B cell (primary cell): ENCODE data around the gene COL8A2. TPM values are rescaled to one million over a fixed set of nuclear protein-coding genes. Genes with fewer than 3 reads are reported as not detected.

ENCODE experiments used
- ATAC-seq: fragments of 200-7000 bp; cut with Tn5 transposase; one replicate; pipeline ENCODE4 v1.10.0; 2021; ENCODE audit warnings: low read depth, mild to moderate bottlenecking, moderate number of reproducible peaks, moderate library complexity
- CTCF ChIA-PET: fragments of 350-600 bp; sonication (Branson Sonifier 250); formaldehyde crosslinking; loops from one replicate; lab custom pipeline; 2021; ENCODE audit warnings: antibody characterized with exemption, inconsistent platforms; lab: Charles Lee
- POLR2A ChIA-PET: fragments of 350-600 bp; sonication (Branson Sonifier 250); formaldehyde crosslinking; loops from one replicate; lab custom pipeline; 2021; ENCODE audit warnings: antibody characterized with exemption; lab: Charles Lee
- DNase-seq: peaks from one replicate; pipeline ENCODE4 v3.0.0; 2013
- H2AFZ ChIP-seq: 2 replicates; pipeline ENCODE4 v1.6.1; 2012; ENCODE audit warnings: mild to moderate bottlenecking, low read depth, low read length; ENCODE audit not compliant: insufficient read depth, poor library complexity, severe bottlenecking
- H3K27ac ChIP-seq, 2 donors: 1 replicate in 1 of 2; 2 replicates in 1 of 2; pipeline ENCODE4 v1.5.1; 2012 to 2013; ENCODE audit warnings: low read length in 2 of 2, mild to moderate bottlenecking in 2 of 2, moderate library complexity in 1 of 2
- H3K27me3 ChIP-seq, 4 experiments: fragments of 200-600 bp in 1 of 4; sonication (generic) in 1 of 4; replicated peaks in 1 of 4; 1 replicate in 2 of 4; 2 replicates in 2 of 4; pipeline versions ENCODE4 v1.6.1 to v1.7.0; 2013 to 2016; ENCODE audit warnings: low read length in 3 of 4, mild to moderate bottlenecking in 2 of 4, mixed read lengths in 1 of 4, moderate library complexity in 1 of 4; ENCODE audit not compliant: insufficient read depth in 4 of 4, control insufficient read depth in 3 of 4; ENCODE audit errors: control extremely low read depth in 1 of 4
- H3K36me3 ChIP-seq, 2 experiments: replicated peaks in 1 of 2; 1 replicate in 1 of 2; 2 replicates in 1 of 2; pipeline versions ENCODE4 v1.6.1 to v1.7.1; 2013; ENCODE audit warnings: low read length in 1 of 2; ENCODE audit not compliant: insufficient read depth in 2 of 2, control insufficient read depth in 1 of 2; ENCODE audit errors: control extremely low read depth in 1 of 2, extremely low read depth in 1 of 2
- H3K4me1 ChIP-seq, 2 donors: fragments of 200-600 bp in 1 of 2; sonication (generic) in 1 of 2; 1 replicate in 1 of 2; 2 replicates in 1 of 2; pipeline versions ENCODE4 v1.5.1 to v1.6.1; 2013 to 2017; ENCODE audit warnings: low read length in 2 of 2; ENCODE audit not compliant: control insufficient read depth in 2 of 2, insufficient read depth in 2 of 2
- H3K4me2 ChIP-seq: replicated peaks from 2 replicates; pipeline ENCODE3; 2012; ENCODE audit warnings: mild to moderate bottlenecking, low read depth, low read length; ENCODE audit not compliant: poor library complexity, severe bottlenecking
- H3K4me3 ChIP-seq, 5 experiments: fragments of 200-600 bp in 1 of 5; sonication (generic) in 1 of 5; 1 replicate in 3 of 5; 2 replicates in 2 of 5; pipeline versions ENCODE4 v1.5.1 to v1.7.0; 2011 to 2016; ENCODE audit warnings: low read length in 4 of 5, mild to moderate bottlenecking in 4 of 5, low read depth in 2 of 5, control low read depth in 1 of 5, moderate library complexity in 1 of 5; ENCODE audit not compliant: insufficient read depth in 1 of 5; ENCODE audit errors: control extremely low read depth in 1 of 5, extremely low read depth in 1 of 5
- H3K79me2 ChIP-seq: fragments of 200-600 bp; sonication (generic); one replicate; pipeline ENCODE4 v1.6.0; 2016; ENCODE audit warnings: low read length; ENCODE audit not compliant: control insufficient read depth, insufficient read depth
- H3K9ac ChIP-seq: fragments of 200-600 bp; sonication (generic); 2 replicates; pipeline ENCODE4 v1.6.1; 2017; ENCODE audit warnings: mild to moderate bottlenecking, low read length, moderate library complexity
- H3K9me3 ChIP-seq, 3 donors: one replicate each; pipeline versions ENCODE4 v1.6.1 to v1.7.1; 2013; ENCODE audit warnings: low read length in 2 of 3; ENCODE audit not compliant: control insufficient read depth in 2 of 3, insufficient read depth in 1 of 3; ENCODE audit errors: control extremely low read depth in 1 of 3
- H4K20me1 ChIP-seq: 2 replicates; pipeline ENCODE4 v1.6.0; 2012; ENCODE audit warnings: mild to moderate bottlenecking, low read length; ENCODE audit not compliant: insufficient read depth, control insufficient read depth, poor library complexity, severe bottlenecking
- H3K27ac Mint-ChIP-seq: one replicate; pipeline ENCODE4 v1.8.0; 2021; ENCODE audit warnings: mixed read lengths
- H3K27me3 Mint-ChIP-seq: one replicate; pipeline ENCODE4 v1.8.0; 2021; ENCODE audit warnings: mixed read lengths
- H3K4me1 Mint-ChIP-seq: one replicate; pipeline ENCODE4 v1.8.0; 2021; ENCODE audit warnings: mixed read lengths
- H3K4me3 Mint-ChIP-seq: one replicate; pipeline ENCODE4 v1.8.0; 2021; ENCODE audit warnings: mixed read lengths
- H3K9me3 Mint-ChIP-seq: one replicate; pipeline ENCODE4 v1.8.0; 2022; ENCODE audit warnings: mixed read lengths; ENCODE audit not compliant: insufficient read depth
- CTCF ChIP-seq: fragments of 200-600 bp; IDR thresholded peaks from one replicate; pipeline ENCODE4 v1.8.0; 2022; ENCODE audit warnings: antibody characterized with exemption, mild to moderate bottlenecking
- EZH2 ChIP-seq: IDR thresholded peaks from 2 replicates; pipeline ENCODE4 v1.6.1; 2012; ENCODE audit warnings: borderline replicate concordance, low read depth, mild to moderate bottlenecking, moderate library complexity, low read length; ENCODE audit not compliant: insufficient read depth, poor library complexity, severe bottlenecking
- WGBS: methylation state at CpG from one replicate; pipeline ENCODE4 v1.1.5; 2013; ENCODE audit warnings: missing lambda C conversion rate; ENCODE audit not compliant: insufficient coverage; 5-methylcytosine and 5-hydroxymethylcytosine counted together
- intact Hi-C: fragments of 100-400 bp; cut with micrococcal nuclease; formaldehyde crosslinking; loops from one replicate; pipeline ENCODE4 v1.10.0; 2022
- polyA plus RNA-seq: library from polyadenylated mRNA; depleted of rRNA; stranded (reverse); fragments of >200 nt; gene quantifications from 2 replicates; pipeline ENCODE4 v1.2.3, GENCODE V29; 2012
- total RNA-seq, 2 donors: library from RNA; stranded (reverse); fragments of 120-200 nt in 1 of 2; gene quantifications; 1 replicate in 1 of 2; 2 replicates in 1 of 2; pipeline versions ENCODE4 v1.2.3 to v1.2.4, GENCODE V29; 2013 to 2022

The COL8A2 gene
- total and polyA plus RNA-seq, 2 donors (not counting 1 experiment from before 2014, with no cell fraction given), result 0.17 TPM; not detected in 1

- Histone ChIP-seq H3K9me3 (no peaks in the 10 kb centered on the region), H3K79me2 (no peaks in the 10 kb centered on the region), H3K27me3 (peaks cover 0 to 27% (median 2%) of the 10 kb centered on the region in 4 experiments), H3K4me1 (peaks cover 28% of the 10 kb centered on the region in 2 donors), H3K27ac (peak overlapping the region in 1 of 2 donors; percentile 53), H3K36me3 (no peaks in the 10 kb centered on the region), H4K20me1 (no peaks in the 10 kb centered on the region), H3K4me3 (peak overlapping the region in 2 of 5 experiments; percentile 27 to 31), H3K4me2 (peak overlapping the region; percentile 74), H3K9ac (peak overlapping the region; percentile 49), H2AFZ (peak overlapping the region; percentile 59)
- no peak for DNase-seq
- intact Hi-C loops, result no loop called here
- WGBS, result 86% methylated on average over 10 of the region's 12 CpGs
- POLR2A ChIA-PET, result no interaction called here
- no peak for ATAC-seq
- H3K4me3 Mint-ChIP-seq, result peak overlapping the region; percentile 79
- peaks cover 32% of the 10 kb centered on the region for H3K4me1 Mint-ChIP-seq
- peak overlapping the region; percentile 68 for H3K27ac Mint-ChIP-seq
- CTCF ChIA-PET, result interaction anchor here (0.8 kb wide), 1 partner anchor 65 kb away, joined by 3 read pairs; no protein-coding TSS in a partner anchor
- peaks cover 8% of the 10 kb centered on the region for H3K27me3 Mint-ChIP-seq
- TF ChIP-seq CTCF (no peak), EZH2 (no peak)
- H3K9me3 Mint-ChIP-seq, result no peaks in the 10 kb centered on the region
Measured at GRCh38 chr1:36122062-36123030, 2.7 kb downstream of the COL8A2 start.
